Osteoblast (primary cell): Measurements from ENCODE around the gene SHISA9. TPM values are rescaled to one million over a fixed set of nuclear protein-coding genes. Genes with fewer than 3 reads are reported as not detected.

Experiments
- DNase-seq: peaks from one replicate; pipeline ENCODE4 v3.0.0; 2011; ENCODE audit warnings: low spot score, mixed read lengths; ENCODE audit not compliant: insufficient read length; ENCODE audit errors: missing footprints
- H2AFZ ChIP-seq: 2 replicates; pipeline ENCODE4 v1.6.0; 2011; ENCODE audit warnings: mild to moderate bottlenecking, low read length
- H3K27ac ChIP-seq: 2 replicates; pipeline ENCODE4 v1.5.1; 2011; ENCODE audit warnings: mild to moderate bottlenecking, low read depth, low read length, moderate library complexity
- H3K27me3 ChIP-seq: 2 replicates; pipeline ENCODE4 v1.6.0; 2012; ENCODE audit warnings: mild to moderate bottlenecking, control low read depth, inconsistent platforms, low read length, moderate library complexity; ENCODE audit not compliant: insufficient read depth
- H3K36me3 ChIP-seq: 2 replicates; pipeline ENCODE4 v1.5.1; 2011; ENCODE audit warnings: mild to moderate bottlenecking, low read length, control low read depth, moderate library complexity; ENCODE audit not compliant: insufficient read depth
- H3K4me1 ChIP-seq: 2 replicates; pipeline ENCODE4 v1.5.1; 2011; ENCODE audit warnings: mild to moderate bottlenecking, low read length, control low read depth, moderate library complexity; ENCODE audit not compliant: insufficient read depth
- H3K4me2 ChIP-seq: 2 replicates; pipeline ENCODE4 v1.6.0; 2011; ENCODE audit warnings: mild to moderate bottlenecking, low read length; ENCODE audit not compliant: insufficient read depth
- H3K4me3 ChIP-seq: fragments of 200-600 bp; sonication (generic); 3 replicates; pipeline ENCODE4 v1.5.1; 2012; ENCODE audit warnings: mild to moderate bottlenecking, low read length, inconsistent platforms; ENCODE audit not compliant: insufficient read depth
- H3K79me2 ChIP-seq: 2 replicates; pipeline ENCODE4 v1.6.0; 2012; ENCODE audit warnings: mild to moderate bottlenecking, low read length, control low read depth, inconsistent platforms; ENCODE audit not compliant: insufficient read depth
- H3K9me3 ChIP-seq: 2 replicates; pipeline ENCODE4 v1.5.1; 2011; ENCODE audit warnings: low read depth, low read length, control low read depth
- H4K20me1 ChIP-seq: 2 replicates; pipeline ENCODE4 v1.6.0; 2012; ENCODE audit warnings: mild to moderate bottlenecking, low read length, control low read depth; ENCODE audit not compliant: insufficient read depth
- CTCF ChIP-seq: IDR thresholded peaks from 2 replicates; pipeline ENCODE4 v1.5.1; 2011; ENCODE audit warnings: mild to moderate bottlenecking, low read depth, low read length, moderate library complexity; ENCODE audit errors: extremely low read depth
- total RNA-seq: library from RNA; depleted of rRNA; stranded (reverse); fragments of >200 nt; gene quantifications from 2 replicates; pipeline ENCODE4 v1.2.3, GENCODE V29; 2012

Gene SHISA9
- total RNA-seq, 1 donor = under 0.01 TPM

DNA sequence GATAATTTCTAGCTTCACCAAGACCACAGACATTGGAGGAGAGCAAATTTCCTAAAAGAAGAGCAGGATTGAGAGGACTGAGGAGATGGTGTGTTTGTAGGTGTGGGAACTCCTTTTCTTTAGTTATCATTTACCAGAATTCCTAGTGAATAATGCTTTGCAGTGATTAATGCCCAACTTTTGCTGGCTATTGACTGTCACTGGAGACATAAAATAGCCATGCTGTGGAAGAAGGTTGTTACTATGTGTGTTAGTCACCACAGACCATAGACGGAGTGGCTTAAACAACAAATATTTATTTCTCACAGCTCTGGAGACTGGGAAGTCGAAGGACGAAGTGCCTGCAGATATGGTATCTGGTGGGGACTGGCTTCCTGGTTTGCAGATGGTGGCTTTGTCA, 179.1 kb downstream of the SHISA9 start:
- no peak overlapping the region for H3K4me3 ChIP-seq
- no peak overlapping the region for H3K27ac ChIP-seq
- no peak overlapping the region for H3K4me2 ChIP-seq
- H3K79me2 ChIP-seq = no peaks in the 10 kb centered on the region
- no peak for DNase-seq
- H3K4me1 ChIP-seq = no peaks in the 10 kb centered on the region
- H2AFZ ChIP-seq = no peak overlapping the region
- TF ChIP-seq CTCF = no peak
- no peaks in the 10 kb centered on the region for H3K27me3 ChIP-seq
- H3K36me3 ChIP-seq = no peaks in the 10 kb centered on the region
- H4K20me1 ChIP-seq = no peaks in the 10 kb centered on the region
- no peaks in the 10 kb centered on the region for H3K9me3 ChIP-seq

- no peaks in the 10 kb centered on the region for H3K27me3 ChIP-seq
- H3K79me2 ChIP-seq = no peaks in the 10 kb centered on the region
- no peaks in the 10 kb centered on the region for H3K4me1 ChIP-seq
- H3K36me3 ChIP-seq = no peaks in the 10 kb centered on the region
- no peak overlapping the region for H3K27ac ChIP-seq
- no peaks in the 10 kb centered on the region for H3K9me3 ChIP-seq
- H3K4me3 ChIP-seq = no peak overlapping the region
- no peak for TF ChIP-seq CTCF
- H4K20me1 ChIP-seq = no peaks in the 10 kb centered on the region
- DNase-seq = no peak
- H2AFZ ChIP-seq = no peak overlapping the region
- H3K4me2 ChIP-seq = no peak overlapping the region
Observed at GRCh38 chr16:13081825-13082331, 180.5 kb downstream of the SHISA9 start.

GRCh38 chr16:13083681-13084080, 182.3 kb downstream of the SHISA9 start:
- Histone ChIP-seq H4K20me1 (no peaks in the 10 kb centered on the region), H3K27me3 (no peaks in the 10 kb centered on the region), H3K27ac (no peak overlapping the region), H3K36me3 (no peaks in the 10 kb centered on the region), H3K4me3 (no peak overlapping the region), H3K4me2 (no peak overlapping the region), H3K9me3 (no peaks in the 10 kb centered on the region), H2AFZ (no peak overlapping the region), H3K4me1 (no peaks in the 10 kb centered on the region), H3K79me2 (no peaks in the 10 kb centered on the region)
- no peak for DNase-seq
- TF ChIP-seq CTCF = no peak

DNA sequence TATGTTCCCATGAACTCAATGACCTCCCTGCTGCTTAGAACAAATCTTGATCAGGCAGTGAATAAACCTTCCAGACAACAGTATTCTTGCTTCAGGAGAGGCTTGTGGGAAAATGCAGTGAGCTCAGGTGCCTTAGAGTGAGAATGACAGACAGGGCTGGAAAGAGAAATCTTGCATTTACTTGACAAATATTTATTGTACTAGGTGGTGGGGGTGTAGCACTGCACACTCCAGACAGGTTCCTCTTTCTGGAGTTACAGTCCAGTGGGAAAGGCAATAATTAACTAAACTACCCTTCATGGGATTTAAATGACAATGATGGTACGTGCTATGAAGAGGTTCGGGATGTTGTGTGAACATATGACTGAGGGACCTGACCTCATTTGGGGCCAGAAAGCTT, 182.9 kb downstream of the SHISA9 start:
- Histone ChIP-seq H3K27ac (no peak overlapping the region), H3K4me3 (no peak overlapping the region), H2AFZ (no peak overlapping the region), H3K9me3 (no peaks in the 10 kb centered on the region), H3K4me1 (no peaks in the 10 kb centered on the region), H3K79me2 (no peaks in the 10 kb centered on the region), H3K36me3 (no peaks in the 10 kb centered on the region), H4K20me1 (no peaks in the 10 kb centered on the region), H3K4me2 (no peak overlapping the region), H3K27me3 (no peaks in the 10 kb centered on the region)
- no peak for TF ChIP-seq CTCF
- DNase-seq = no peak
